Occipital lobe (tissue), 2 donors: ENCODE measurements around the gene ZFAND2B. TPM values are rescaled to one million over a fixed set of nuclear protein-coding genes. Genes with fewer than 3 reads are reported as not detected.

Source experiments
- DNase-seq: peaks from one replicate; lab custom pipeline; 2025; lab: John Stamatoyannopoulos, UW
- total RNA-seq: library from RNA; depleted of rRNA; stranded (reverse); fragments of >200 nt; gene quantifications from one replicate; pipeline ENCODE4 v1.2.3, GENCODE V29; 2014

ZFAND2B gene
- total RNA-seq, 1 donor from 2014 or later, result 14.5 TPM

DNA sequence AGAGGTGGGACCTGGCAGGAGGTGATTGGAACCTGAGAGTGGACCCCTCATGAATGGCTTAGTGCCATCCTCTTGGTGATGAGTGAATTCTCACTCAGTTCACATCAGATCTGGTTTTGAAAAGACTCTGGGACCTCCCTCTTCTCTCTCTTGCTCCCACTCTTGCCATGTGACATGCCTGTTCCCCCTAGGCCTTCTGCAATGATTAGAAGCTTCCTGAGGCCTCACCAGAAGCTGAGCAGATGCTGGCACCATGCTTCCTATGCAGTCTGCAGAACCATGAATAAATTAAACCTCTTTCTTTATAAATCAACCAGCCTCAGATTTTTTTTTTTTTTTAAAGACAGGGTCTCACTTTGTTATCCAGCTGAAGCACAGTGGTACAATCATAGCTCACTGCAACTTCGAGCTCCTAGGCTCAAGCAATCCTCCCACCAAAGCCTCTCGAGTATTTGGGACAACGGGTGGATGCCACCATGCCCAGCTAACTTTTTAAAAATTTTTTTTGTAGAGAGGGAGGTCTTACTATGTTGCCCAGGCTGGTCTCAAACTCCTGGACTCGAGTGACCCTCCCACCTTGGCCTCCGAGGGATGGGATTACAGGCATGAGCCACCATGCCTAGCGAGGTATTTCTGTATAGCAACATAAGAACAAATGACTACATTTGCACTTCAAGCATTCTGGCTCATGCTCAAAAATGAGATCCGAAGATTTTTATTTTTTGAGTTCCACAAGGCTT, 2.0 kb upstream of the ZFAND2B start:
- DNase-seq, result no peak

DNA sequence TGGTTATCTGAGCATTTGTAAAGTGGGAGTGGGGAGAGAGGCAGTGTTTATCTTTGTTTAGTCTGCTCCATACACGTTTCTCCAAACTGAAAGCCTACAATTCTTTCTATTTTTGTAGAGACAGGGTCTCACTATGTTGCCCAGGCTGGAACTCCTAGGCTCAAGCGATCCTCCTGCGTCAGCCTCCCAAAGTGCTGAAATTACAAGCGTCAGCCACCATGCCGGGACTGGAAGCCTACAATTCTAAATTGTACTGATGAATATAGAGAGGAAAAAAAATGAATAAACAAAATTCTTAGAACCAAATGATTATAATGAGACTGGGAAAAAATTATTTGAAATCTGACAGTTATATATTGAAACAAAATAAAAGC, 1.4 kb upstream of the ZFAND2B start:
- DNase-seq, result no peak

DNA sequence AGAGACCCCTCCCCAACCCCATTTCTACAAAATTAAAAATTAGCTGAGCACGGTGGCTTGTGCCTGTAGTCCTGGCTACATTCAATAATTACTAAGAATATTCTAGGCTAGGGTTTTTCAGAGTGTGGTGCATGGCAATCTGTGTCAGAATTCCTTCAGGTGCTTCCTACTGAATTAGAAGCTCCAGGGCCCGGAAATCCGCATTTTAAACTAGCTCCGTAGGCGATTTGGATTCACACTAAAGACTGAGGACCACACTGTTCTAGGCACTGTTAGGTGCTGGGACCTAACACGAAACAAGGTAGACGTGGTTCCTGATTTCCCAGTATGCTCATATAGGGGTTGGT, 628 bp upstream of the ZFAND2B start:
- DNase-seq, result no peak

- DNase-seq, result no peak
These were observed 727 bp downstream of the ZFAND2B start for GRCh38 chr2:219207134-219207883.

DNA sequence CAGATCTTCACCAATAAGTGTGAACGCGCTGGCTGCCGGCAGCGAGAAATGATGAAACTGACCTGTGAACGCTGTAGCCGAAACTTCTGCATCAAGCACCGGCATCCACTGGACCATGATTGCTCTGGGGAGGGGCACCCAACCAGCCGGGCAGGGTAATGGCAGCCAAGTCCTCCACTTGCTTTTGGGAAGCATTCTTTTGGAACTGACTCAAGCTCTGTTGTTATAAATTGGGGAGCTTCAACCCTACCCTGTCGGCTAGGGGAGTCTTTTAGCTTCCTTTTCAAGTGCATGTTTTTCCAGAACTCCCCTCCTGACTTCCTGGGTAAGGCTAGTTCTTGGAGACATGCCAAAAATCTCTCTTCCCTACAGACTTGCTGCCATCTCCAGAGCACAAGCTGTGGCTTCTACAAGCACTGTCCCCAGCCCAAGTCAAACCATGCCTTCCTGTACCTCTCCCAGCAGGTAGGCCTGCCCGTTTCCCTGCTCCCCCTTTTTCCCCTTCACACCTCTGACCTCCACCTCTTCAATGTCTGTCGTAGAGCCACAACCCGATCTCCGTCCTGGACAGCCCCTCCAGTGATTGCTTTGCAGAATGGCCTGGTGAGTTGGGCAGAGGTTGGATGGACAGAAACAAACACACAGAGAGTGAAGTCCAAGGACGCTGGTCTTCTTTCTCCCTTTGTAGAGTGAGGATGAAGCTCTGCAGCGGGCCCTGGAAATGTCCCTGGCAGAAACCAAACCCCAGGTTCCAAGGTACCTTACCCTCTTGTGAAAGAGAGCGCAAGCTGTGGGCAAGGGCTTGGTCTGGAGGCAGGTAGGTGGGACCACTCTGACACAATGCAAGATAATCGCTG, 1.5 kb downstream of the ZFAND2B start:
- DNase-seq, result no peak

DNA sequence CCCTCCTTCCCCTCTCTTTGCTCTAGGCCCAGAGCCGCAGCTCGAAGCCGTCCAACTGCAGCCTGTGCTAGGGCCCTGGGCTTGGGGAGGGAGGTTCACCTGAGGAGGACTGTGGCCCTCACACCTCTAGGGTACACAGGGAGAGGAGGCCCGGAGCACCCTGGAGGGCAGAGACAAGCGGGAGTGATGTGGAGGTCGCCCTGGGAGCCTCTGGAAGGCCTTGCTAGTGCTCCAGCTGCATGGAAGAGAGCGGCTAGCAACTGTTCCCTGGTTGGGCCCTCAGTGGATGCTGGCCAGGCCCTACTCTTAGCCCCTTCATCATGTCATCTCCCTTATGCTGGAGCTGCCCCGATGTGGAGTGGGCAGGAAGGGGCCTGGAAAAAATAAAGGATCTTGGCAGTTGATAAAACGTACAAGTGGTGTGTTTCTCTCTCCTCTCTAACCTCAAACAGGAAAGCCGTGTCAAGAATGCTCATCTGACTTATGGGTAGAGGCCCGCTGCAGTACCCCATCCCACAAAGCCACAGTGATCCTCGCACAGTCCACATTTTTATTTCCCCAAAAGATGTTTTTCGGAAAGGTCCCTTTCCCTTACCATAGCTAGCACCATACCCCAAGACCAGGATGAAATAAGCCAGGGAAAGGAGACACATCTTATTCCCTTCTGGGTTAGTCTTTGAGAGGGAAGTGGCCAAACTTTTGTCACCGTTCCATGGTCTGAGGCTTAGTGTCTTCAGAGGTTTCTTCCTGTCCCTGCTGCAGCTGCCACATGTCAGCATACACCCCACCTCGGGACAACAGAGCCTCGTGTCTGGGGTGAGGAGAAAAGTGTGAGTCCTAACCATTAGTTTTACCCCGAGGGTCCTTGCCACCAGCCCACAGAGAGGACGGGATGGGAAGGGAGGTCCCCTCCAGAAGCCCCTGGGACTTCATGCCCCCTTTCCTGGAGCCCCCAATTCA, 2.9 kb downstream of the ZFAND2B start:
- DNase-seq, result no peak

- DNase-seq, result no peak
These were observed 3.8 kb downstream of the ZFAND2B start for GRCh38 chr2:219210196-219210885.

GRCh38 chr2:219210886-219211362, 4.3 kb downstream of the ZFAND2B start:
- no peak for DNase-seq

DNA sequence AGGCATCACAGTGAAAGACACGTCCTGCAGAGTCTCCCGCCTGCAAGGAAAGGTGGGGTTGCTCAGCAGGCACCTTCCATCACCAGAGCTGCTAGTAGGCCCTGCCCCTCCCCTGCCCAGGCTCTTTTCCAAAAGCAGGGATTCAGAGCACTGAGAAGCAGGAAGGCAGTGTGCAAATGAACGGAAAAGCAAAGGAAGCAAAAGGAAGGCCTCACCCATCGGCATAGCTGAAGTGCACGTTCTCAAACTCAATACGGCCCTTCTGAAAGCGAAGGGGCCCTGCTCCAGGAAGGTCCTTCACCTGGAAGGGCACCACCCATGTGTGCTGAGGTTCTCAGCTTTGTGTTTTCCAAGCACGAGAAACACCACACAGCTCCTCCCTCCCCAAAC, 6.4 kb downstream of the ZFAND2B start:
- no peak for DNase-seq

GRCh38 chr2:219213486-219214071, 7.0 kb downstream of the ZFAND2B start:
- DNase-seq, result no peak

DNA sequence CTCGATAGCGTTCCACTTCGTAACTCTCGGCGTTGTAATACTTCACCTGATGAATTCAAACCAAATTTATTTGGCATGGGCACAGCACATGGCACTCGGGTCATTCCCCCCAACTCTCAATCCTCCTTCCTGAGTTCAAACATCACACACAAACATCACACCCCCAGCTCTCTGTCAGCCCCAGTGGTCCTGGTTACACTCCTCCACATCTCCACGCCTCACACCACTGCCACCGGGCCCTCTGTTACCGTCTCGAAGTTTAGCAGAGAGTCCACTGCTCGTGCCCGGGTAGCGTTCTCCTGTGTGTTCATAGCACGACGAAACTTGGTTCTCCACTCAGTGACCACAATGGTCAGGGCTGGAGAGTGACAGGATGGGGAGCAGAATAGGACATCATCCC, 7.6 kb downstream of the ZFAND2B start:
- DNase-seq, result no peak

DNA sequence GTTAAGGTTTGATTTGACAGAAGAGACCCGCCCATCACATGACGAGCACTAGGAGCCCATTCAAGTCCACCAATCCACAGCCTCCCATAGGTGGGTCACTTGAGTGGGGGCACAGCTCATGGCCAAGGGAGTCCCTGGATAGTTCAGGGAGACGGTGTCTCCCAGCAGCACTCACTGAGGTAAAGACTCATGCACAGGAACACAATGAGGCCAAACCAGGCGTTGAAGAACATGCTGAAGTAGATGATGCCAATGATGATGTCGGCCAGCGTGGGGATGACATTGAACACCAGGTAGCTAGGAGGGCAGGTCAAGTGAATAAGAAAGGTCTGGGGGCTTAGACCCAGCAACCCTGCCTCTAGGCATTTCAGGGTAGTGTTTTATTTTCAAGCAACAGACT, 8.2 kb downstream of the ZFAND2B start:
- no peak for DNase-seq

- DNase-seq, result no peak
These were observed 9.4 kb downstream of the ZFAND2B start for GRCh38 chr2:219215871-219216534.

DNA sequence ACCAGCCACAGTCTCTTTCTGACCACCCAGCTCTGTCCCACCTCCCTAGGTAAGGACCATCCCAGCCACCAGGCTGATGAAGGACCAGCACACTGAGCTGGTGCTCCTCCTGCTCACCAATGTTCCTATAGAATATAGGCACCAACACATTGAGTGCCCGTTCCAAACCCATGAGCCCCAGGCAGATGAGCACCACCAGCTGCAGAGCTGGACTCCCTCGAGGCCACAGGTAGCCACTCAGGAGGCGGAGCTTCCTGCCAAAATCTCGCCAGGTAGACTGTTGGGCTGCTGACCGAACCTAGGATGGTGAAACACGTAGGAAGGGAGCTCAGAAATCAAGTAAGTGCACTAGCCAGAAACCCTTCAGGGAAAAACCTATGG, 9.9 kb downstream of the ZFAND2B start:
- DNase-seq, result no peak

DNA sequence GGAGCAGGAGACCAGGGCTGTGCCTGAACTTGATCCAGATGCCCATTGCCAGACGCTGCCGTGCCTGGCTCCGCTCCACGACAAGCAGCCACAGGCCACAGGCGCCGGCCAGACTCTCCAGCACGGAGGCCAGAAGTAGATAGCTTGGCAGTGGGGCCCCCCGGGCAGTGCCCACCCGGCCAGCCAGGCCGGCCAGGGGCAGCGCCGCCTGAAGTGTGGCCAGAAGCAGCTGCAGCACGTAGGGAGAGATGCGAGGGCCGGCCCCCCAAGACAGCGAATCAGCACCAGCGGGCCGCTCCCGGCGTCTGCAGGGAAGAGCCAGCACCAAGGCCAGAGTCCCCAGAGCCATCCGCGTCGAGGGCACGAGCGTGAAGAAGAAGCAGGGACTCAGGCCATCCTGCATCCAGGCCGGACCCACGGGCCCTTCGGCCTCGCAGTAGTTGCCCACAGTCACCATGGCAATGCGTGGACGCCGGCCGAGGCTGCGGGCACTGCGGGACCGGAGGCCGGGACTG, 11.7 kb downstream of the ZFAND2B start:
- peak; percentile 77 for DNase-seq

DNA sequence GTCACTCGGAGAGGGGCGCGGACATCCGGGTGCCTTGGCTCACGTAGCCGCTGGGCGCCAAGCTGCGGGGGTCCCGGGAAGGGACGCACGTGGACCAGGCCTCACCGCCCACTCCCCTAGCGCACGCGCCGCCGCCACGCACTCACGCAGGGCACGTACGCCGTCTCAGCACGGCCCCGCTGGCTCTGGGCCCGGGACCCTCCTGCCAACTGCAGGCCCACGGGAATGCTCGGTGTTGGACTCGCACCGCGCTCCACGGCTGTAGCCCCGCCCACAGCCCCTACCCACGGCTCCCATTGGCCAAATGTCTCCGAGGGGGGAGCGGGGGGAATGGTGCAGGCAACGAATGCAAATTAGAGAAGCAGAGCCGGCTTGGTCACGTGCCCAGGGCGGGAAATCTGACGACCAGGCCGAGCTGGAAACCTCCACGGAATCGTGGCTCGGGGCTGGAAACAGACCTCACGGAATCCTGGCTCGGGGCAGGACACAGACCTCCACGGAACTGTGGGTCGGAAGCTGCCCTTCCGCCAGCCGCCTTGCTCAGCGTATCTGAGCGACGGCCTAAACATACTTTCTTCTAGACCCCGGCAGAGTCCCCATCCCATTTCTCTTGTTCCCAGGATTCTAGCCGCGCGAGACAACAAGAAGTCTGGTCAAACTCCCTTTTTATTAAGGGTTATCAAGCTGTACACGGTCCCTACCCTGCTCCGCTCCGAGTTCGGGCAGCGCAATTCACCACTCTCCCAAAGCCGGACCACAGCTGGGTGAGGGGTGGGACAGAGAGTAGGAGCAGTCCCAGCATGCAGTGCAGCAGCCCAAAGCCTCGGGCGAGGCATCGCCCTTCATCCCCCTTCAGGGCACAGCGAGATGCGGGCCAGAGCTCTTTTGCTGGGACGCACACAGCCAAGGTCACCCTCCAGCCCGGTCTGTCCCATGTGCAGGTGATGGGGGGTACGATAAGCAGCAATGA, 12.4 kb downstream of the ZFAND2B start, which contains the start of gene ABCB6:
TSS of gene ABCB6 (minus strand) at position 227 of the 970 bp plus-strand sequence. CDS start 285 bp downstream, outside the sequence.
- peak; percentile 97 for DNase-seq

GRCh38 chr2:219219784-219220532, 13.4 kb downstream of the ZFAND2B start:
- no peak for DNase-seq
